Measurements from ENCODE around the gene APOE. TPM values are rescaled to one million over a fixed set of nuclear protein-coding genes. Genes with fewer than 3 reads are reported as not detected.
A peak's percentile ranks its signal among the peaks of the same experiment; 100 is the strongest.

Gene APOE
- total and polyA plus RNA-seq, 2 experiments from 2014 or later: 1,133 to 1,438 TPM

- peaks cover 12% of the 10 kb centered on the region for H3K36me3 ChIP-seq (ENCODE audit: insufficient read depth)
- Mint-ChIP-seq H3K36me3 (ENCODE audit: low read depth) (peaks cover 47% of the 10 kb centered on the region), H3K4me1 (peaks cover 22% of the 10 kb centered on the region), H3K9me3 (no peaks in the 10 kb centered on the region), H3K27ac (no peak overlapping the region), H3K4me3 (no peak overlapping the region), H3K27me3 (ENCODE audit: insufficient read depth, low read depth, poor library complexity) (peaks cover 10% of the 10 kb centered on the region)
- no peak overlapping the region for H2AFZ ChIP-seq
- no peak for TF ChIP-seq STAT1 (IDR thresholded peaks at IDR 0.05; ENCODE audit: unreplicated experiment)
- TF ChIP-seq ZNF331 (CRISPR knock-in tag; IDR thresholded peaks at IDR 0.05; ENCODE audit: low read depth): no peak
- no peak for TF ChIP-seq POLR2AphosphoS5 (IDR thresholded peaks at IDR 0.05; ENCODE audit: low read depth)
- no peak for TF ChIP-seq ZNF462 (CRISPR knock-in tag; IDR thresholded peaks at IDR 0.05)
- no peak for TF ChIP-seq EZH2 (IDR thresholded peaks at IDR 0.05; ENCODE audit: low read depth, unreplicated experiment)
- no peak for TF ChIP-seq EZH2phosphoT487 (IDR thresholded peaks at IDR 0.05; ENCODE audit: unreplicated experiment)
- TF ChIP-seq JUNB (IDR thresholded peaks at IDR 0.05; ENCODE audit: unreplicated experiment): no peak
- TF ChIP-seq CTCF (conservative IDR thresholded peaks at IDR 0.05; ENCODE audit: low read depth in 2 of 2): no peak
- TF ChIP-seq REST (IDR thresholded peaks at IDR 0.05; ENCODE audit: unreplicated experiment): no peak
- TF ChIP-seq NANOG (IDR thresholded peaks at IDR 0.05; ENCODE audit: borderline replicate concordance): no peak
- H3K27me3 ChIP-seq (ENCODE audit: insufficient read depth): no peaks in the 10 kb centered on the region
- H3F3A ChIP-seq (replicated peaks; ENCODE audit: low read depth): peaks cover 9% of the 10 kb centered on the region; the same call in 1 of the 2 replicates
- H3K27ac ChIP-seq (ENCODE audit: low read depth): peak overlapping the region; percentile 92; the same call in 1 of the 2 replicates
- H4K20me1 ChIP-seq (replicated peaks; ENCODE audit: insufficient read depth): 0 out of 2 replicates have a peak, but pooled peaks cover 4% of the 10 kb centered on the region
- H3K4me2 ChIP-seq: no peak overlapping the region
- no peak for ATAC-seq
- no peaks in the 10 kb centered on the region for H3K9me2 ChIP-seq (ENCODE audit: insufficient read depth)
- H3K4me1 ChIP-seq (ENCODE audit: insufficient read depth): peaks cover 24% of the 10 kb centered on the region
- no peaks in the 10 kb centered on the region for H3K79me2 ChIP-seq (replicated peaks; ENCODE audit: insufficient read depth)
- DNase-seq (ENCODE audit: low spot score): no peak
- no peak overlapping the region for H3K4me3 ChIP-seq
Observed at GRCh38 chr19:44883922-44884321, 21.7 kb upstream of the APOE start.

Data from GM23338 (cell line).